Measurements from ENCODE around the gene RHOD. TPM values are rescaled to one million over a fixed set of nuclear protein-coding genes. Genes with fewer than 3 reads are reported as not detected.
A peak's percentile ranks its signal among the peaks of the same experiment; 100 is the strongest.

Gene RHOD
- total and polyA plus RNA-seq, 2 donors (not counting 3 experiments of a cell fraction or from before 2014, with no cell fraction given): 10.6 to 17.9 TPM

- intact Hi-C loops (cut with micrococcal nuclease): no loop called here
- no peak for FAIRE-seq
- dilution Hi-C loops (cut with MboI; ENCODE audit: extremely low pct_ligation_motif_present, low sequenced_read_pairs): no loop called here
- H3K4me3 ChIP-seq (replicated peaks in 1 of 3; ENCODE audit: insufficient read depth in 1 of 3, low read depth in 1 of 3, low read length in 3 of 3): peak overlapping the region in 2 of 3 experiments; percentile 41 to 62
- no peak overlapping the region for H3K27ac ChIP-seq (ENCODE audit: insufficient read depth, low read depth, low read length)
- POLR2A ChIA-PET: no interaction called here
- peak overlapping the region; percentile 39 for H3K4me2 ChIP-seq (ENCODE audit: insufficient read depth, low read length)
- peaks cover 23% of the 10 kb centered on the region for H3K4me1 ChIP-seq (ENCODE audit: control insufficient read depth, extremely low read depth, insufficient read depth, low read length)
- no peak overlapping the region for H3K9ac ChIP-seq (replicated peaks; ENCODE audit: extremely low read depth, insufficient read depth, low read length)
- no peaks in the 10 kb centered on the region for H3K27me3 ChIP-seq (ENCODE audit: control insufficient read depth in 2 of 2, insufficient read depth in 2 of 2, low read length in 2 of 2)
- TF ChIP-seq MYC (IDR thresholded peaks at IDR 0.05; ENCODE audit: low read depth, low read length) (no peak), POLR2AphosphoS5 (IDR thresholded peaks at IDR 0.05; ENCODE audit: insufficient read depth, low read depth, low read length) (no peak), POLR2A (IDR thresholded peaks at IDR 0.05; ENCODE audit: low read depth, low read length) (no peak), GATA2 (IDR thresholded peaks at IDR 0.05; ENCODE audit: insufficient read depth, insufficient read length, low read depth, low read length) (no peak), EZH2 (IDR thresholded peaks at IDR 0.05; ENCODE audit: borderline replicate concordance, low read depth, low read length, severe bottlenecking) (no peak), JUN (IDR thresholded peaks at IDR 0.05; ENCODE audit: borderline replicate concordance, insufficient read depth, insufficient read length, low read depth) (no peak), MAX (IDR thresholded peaks at IDR 0.05; ENCODE audit: insufficient read depth, insufficient read length) (no peak), FOS (IDR thresholded peaks at IDR 0.05; ENCODE audit: borderline replicate concordance, insufficient read depth, low read length) (no peak)
- TF ChIP-seq, protein P1, sequence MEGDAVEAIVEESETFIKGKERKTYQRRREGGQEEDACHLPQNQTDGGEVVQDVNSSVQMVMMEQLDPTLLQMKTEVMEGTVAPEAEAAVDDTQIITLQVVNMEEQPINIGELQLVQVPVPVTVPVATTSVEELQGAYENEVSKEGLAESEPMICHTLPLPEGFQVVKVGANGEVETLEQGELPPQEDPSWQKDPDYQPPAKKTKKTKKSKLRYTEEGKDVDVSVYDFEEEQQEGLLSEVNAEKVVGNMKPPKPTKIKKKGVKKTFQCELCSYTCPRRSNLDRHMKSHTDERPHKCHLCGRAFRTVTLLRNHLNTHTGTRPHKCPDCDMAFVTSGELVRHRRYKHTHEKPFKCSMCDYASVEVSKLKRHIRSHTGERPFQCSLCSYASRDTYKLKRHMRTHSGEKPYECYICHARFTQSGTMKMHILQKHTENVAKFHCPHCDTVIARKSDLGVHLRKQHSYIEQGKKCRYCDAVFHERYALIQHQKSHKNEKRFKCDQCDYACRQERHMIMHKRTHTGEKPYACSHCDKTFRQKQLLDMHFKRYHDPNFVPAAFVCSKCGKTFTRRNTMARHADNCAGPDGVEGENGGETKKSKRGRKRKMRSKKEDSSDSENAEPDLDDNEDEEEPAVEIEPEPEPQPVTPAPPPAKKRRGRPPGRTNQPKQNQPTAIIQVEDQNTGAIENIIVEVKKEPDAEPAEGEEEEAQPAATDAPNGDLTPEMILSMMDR (IDR thresholded peaks at IDR 0.05; ENCODE audit: extremely low read depth in 1 of 2, insufficient read depth in 1 of 2, low read depth in 1 of 2, low read length in 2 of 2): no peak
- BruUV-seq (replicated peaks): TSS peak; percentile 16
- H3K36me3 ChIP-seq (ENCODE audit: control insufficient read depth in 2 of 2, extremely low read depth in 1 of 2, insufficient read depth in 2 of 2, low read length in 2 of 2): no peaks in the 10 kb centered on the region
- no peaks in the 10 kb centered on the region for H3K9me1 ChIP-seq (replicated peaks; ENCODE audit: control insufficient read depth, extremely low read depth, insufficient read depth, low read length)
- H3K79me2 ChIP-seq (ENCODE audit: control insufficient read depth, insufficient read depth, low read length): no peaks in the 10 kb centered on the region
- DNase-seq (ENCODE audit: low read depth, low spot score): no peak
- H3K9me3 ChIP-seq (replicated peaks; ENCODE audit: control insufficient read depth, insufficient read depth, low read length): no peaks in the 10 kb centered on the region
- H2AFZ ChIP-seq (ENCODE audit: low read depth, low read length): peak overlapping the region; percentile 86
- CTCF ChIA-PET: interaction anchor here (0.7 to 7.5 kb wide), 2 partner anchors 14 to 24 kb away, joined by 3 to 129 read pairs; no protein-coding TSS in a partner anchor
- no peaks in the 10 kb centered on the region for H4K20me1 ChIP-seq (replicated peaks; ENCODE audit: control insufficient read depth, extremely low read depth, insufficient read depth, low read length)
These were observed 592 bp downstream of the RHOD start for GRCh38 chr11:67057205-67057672.
